ENCODE results near the gene F10.

Gene F10

DNA sequence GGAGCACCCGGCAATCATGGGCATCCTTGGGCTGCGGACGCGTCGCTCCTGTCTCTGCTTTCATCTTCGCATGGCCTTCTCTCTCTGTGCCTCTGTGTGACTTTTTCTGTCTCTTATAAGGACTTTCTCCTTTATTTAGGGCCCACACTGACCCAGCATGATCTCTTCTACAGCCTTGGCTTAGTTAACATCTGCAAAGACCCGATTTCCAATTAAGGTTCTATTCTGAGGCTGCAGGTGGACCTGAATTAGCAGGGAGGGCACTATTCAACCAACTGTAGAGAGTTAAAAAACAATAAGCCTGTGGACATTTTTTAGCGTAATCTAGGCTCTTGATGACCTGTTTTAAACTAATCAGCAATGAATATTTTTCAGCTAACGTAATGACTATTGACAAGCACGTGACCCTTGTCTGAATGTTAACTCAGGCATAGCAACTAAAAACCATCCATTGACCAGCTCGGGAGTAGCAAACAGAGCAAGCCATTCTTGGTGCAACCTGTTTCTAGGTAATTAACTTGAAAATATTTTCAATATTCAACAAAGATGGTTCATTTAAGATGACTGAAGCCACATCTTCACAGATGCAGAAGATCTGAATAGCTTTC lies 15.2 kb downstream of the F10 start:
- ChIA-PET CTCF (no interaction called here), POLR2A (no interaction called here)
- TF ChIP-seq LEF1 (IDR thresholded peaks at IDR 0.05; ENCODE audit: borderline replicate concordance) (no peak), BHLHE40 (IDR thresholded peaks at IDR 0.05; ENCODE audit: borderline replicate concordance) (no peak), L3MBTL2 (conservative IDR thresholded peaks at IDR 0.05) (no peak), HDGF (IDR thresholded peaks at IDR 0.05; ENCODE audit: borderline replicate concordance) (no peak), CTBP1 (IDR thresholded peaks at IDR 0.05; ENCODE audit: borderline replicate concordance) (no peak), ELF4 (IDR thresholded peaks at IDR 0.05) (no peak), ZNF384 (IDR thresholded peaks at IDR 0.05) (no peak), NFRKB (IDR thresholded peaks at IDR 0.05) (no peak), FOXA1 (IDR thresholded peaks at IDR 0.05) (no peak), SP1 (IDR thresholded peaks at IDR 0.05) (no peak)
- TF ChIP-seq, protein P1, sequence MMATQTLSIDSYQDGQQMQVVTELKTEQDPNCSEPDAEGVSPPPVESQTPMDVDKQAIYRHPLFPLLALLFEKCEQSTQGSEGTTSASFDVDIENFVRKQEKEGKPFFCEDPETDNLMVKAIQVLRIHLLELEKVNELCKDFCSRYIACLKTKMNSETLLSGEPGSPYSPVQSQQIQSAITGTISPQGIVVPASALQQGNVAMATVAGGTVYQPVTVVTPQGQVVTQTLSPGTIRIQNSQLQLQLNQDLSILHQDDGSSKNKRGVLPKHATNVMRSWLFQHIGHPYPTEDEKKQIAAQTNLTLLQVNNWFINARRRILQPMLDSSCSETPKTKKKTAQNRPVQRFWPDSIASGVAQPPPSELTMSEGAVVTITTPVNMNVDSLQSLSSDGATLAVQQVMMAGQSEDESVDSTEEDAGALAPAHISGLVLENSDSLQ (IDR thresholded peaks at IDR 0.05), result no peak
- no peak for DNase-seq (ENCODE audit: extremely low spot score)

DNA sequence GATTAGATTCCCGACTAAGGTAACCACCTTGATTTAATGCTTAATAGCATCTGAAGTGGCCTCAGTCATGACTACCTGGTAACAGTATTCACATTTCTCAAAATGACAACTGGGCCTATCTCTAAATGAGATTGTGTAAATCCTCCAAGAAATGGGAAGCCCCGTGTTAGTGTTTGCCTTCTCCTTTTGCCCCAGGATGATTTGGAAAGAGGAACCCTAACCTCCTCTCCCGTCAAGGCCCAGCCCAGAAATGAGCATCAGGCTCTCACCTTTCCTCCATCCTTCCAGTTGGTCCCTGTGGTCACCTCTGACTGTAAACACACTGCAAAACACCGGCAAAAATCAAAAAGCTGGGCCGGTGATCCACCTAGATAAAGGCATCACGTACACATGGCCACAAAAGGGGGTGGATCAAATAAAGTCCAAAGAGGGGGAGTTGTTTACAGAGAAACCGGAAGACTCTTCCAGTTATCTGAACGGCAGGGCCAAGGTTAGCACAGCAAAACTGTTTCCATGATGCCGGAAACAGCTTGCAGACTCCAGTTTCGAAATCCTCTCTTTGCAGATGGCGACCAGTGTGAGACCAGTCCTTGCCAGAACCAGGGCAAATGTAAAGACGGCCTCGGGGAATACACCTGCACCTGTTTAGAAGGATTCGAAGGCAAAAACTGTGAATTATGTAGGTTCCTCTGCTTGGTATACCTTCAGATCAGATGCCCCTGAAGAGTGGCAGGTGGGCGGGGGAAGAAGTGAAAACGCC lies 16.4 kb downstream of the F10 start:
- TF ChIP-seq NFRKB (IDR thresholded peaks at IDR 0.05) (no peak), L3MBTL2 (conservative IDR thresholded peaks at IDR 0.05) (no peak), LEF1 (IDR thresholded peaks at IDR 0.05; ENCODE audit: borderline replicate concordance) (no peak), CTBP1 (IDR thresholded peaks at IDR 0.05; ENCODE audit: borderline replicate concordance) (no peak)
- TF ChIP-seq, protein P1 (IDR thresholded peaks at IDR 0.05), result no peak
- ChIA-PET CTCF (no interaction called here), POLR2A (no interaction called here)
- DNase-seq (ENCODE audit: extremely low spot score), result no peak

DNA sequence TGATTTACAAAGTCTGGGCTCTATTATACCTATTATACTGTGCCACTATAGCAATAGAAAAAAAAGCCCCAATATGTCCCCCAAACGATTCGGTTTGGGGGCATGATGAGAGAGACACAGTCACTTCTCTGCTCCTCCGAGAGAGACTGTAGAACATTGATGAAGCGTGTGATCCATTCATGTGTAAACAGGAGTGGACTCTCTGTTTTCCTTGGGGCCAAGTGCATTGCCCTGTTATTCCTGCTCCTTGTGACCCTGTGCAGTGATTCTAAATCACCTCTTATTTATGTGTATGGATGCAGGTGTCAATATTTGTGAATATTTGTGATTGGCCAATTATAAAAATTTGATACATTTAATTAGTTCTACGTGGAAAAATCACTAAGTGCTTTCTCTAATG lies 17.0 kb downstream of the F10 start:
- POLR2A ChIA-PET, result no interaction called here
- CTCF ChIA-PET, result no interaction called here
- TF ChIP-seq L3MBTL2 (conservative IDR thresholded peaks at IDR 0.05), result no peak
- no peak for TF ChIP-seq FOXK2 (IDR thresholded peaks at IDR 0.05)
- no peak for TF ChIP-seq FOXM1 (IDR thresholded peaks at IDR 0.05; ENCODE audit: borderline replicate concordance)
- no peak for DNase-seq (ENCODE audit: extremely low spot score)

DNA sequence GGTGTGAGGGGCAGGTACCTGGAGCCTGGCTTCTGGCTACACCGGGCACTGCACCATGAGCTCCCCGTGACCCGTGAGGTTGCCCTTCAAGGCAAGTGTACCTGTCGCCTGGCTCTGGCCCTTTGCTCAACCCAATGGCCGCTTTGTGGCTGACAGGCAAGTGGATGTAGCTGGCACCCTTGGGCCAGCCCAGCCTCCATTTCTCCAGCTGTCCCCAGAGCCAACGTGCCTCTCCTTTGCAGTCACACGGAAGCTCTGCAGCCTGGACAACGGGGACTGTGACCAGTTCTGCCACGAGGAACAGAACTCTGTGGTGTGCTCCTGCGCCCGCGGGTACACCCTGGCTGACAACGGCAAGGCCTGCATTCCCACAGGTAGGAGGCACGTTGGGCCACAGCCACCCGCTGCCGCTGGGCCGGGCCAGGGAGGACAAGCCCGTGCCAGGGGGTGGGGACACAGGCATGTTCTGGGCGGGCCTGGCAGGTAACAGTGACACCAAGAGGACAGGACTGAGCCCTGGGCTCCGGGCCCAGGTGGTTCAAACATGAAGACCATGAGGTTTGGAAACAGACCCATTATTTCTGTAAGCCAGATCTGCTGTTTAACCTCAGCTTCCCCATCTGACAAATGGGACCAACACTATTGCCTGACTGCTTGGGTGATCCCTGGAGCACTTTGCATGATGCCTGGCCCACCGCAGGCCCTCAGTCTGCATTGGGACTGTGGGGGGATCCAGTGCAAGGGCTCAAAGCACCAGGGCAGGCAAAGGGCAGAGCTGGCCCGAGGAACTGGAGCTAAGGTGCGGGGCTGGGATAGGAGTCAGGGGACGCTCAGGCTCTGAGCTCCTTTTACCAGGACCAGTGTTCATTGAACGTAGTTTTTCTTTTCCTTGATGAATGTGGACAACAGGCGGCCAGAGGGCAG lies 18.3 kb downstream of the F10 start:
- DNase-seq (ENCODE audit: extremely low spot score), result no peak
- CTCF ChIA-PET, result no interaction called here
- POLR2A ChIA-PET, result no interaction called here
- TF ChIP-seq ARNT (IDR thresholded peaks at IDR 0.05), result no peak
- TF ChIP-seq FOXA1 (IDR thresholded peaks at IDR 0.05), result no peak
- no peak for TF ChIP-seq TARDBP (IDR thresholded peaks at IDR 0.05)
- TF ChIP-seq ZNF384 (IDR thresholded peaks at IDR 0.05), result no peak
- TF ChIP-seq, protein P1 (IDR thresholded peaks at IDR 0.05), result no peak
- no peak for TF ChIP-seq SUZ12 (IDR thresholded peaks at IDR 0.05)
- no peak for TF ChIP-seq NFRKB (IDR thresholded peaks at IDR 0.05)
- no peak for TF ChIP-seq FOXK2 (IDR thresholded peaks at IDR 0.05)
- TF ChIP-seq CTBP1 (IDR thresholded peaks at IDR 0.05; ENCODE audit: borderline replicate concordance), result no peak
- no peak for TF ChIP-seq L3MBTL2 (conservative IDR thresholded peaks at IDR 0.05)
- TF ChIP-seq ELF4 (IDR thresholded peaks at IDR 0.05), result no peak
- TF ChIP-seq HDGF (IDR thresholded peaks at IDR 0.05; ENCODE audit: borderline replicate concordance), result no peak
- no peak for TF ChIP-seq FOXM1 (IDR thresholded peaks at IDR 0.05; ENCODE audit: borderline replicate concordance)
- no peak for TF ChIP-seq LEF1 (IDR thresholded peaks at IDR 0.05; ENCODE audit: borderline replicate concordance)
- TF ChIP-seq BHLHE40 (IDR thresholded peaks at IDR 0.05; ENCODE audit: borderline replicate concordance), result no peak
- no peak for TF ChIP-seq SP1 (IDR thresholded peaks at IDR 0.05)

DNA sequence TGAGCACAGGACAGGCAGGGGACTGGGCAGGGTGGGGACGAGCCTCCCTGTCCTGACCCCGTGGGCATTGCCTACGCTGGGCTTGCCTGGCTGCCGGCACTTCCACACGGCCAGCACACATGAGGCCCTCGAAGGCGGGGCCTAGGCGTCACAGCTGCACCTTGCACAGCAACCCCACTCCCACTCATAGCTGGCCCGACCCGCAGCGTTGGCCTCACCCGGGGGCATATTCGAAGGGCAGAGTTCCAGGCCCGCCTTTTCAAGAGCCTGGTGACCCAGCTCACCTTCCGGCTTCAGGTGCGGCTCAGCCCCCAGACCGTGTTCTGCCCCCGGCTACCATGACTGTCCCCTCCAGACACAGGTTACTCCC lies 19.0 kb downstream of the F10 start:
- no peak for TF ChIP-seq ARNT (IDR thresholded peaks at IDR 0.05)
- no peak for TF ChIP-seq NFRKB (IDR thresholded peaks at IDR 0.05)
- TF ChIP-seq L3MBTL2 (conservative IDR thresholded peaks at IDR 0.05), result no peak
- TF ChIP-seq SP1 (IDR thresholded peaks at IDR 0.05), result no peak
- TF ChIP-seq FOXA1 (IDR thresholded peaks at IDR 0.05), result no peak
- no peak for TF ChIP-seq SUZ12 (IDR thresholded peaks at IDR 0.05)
- TF ChIP-seq CTBP1 (IDR thresholded peaks at IDR 0.05; ENCODE audit: borderline replicate concordance), result no peak
- POLR2A ChIA-PET, result no interaction called here
- no peak for DNase-seq (ENCODE audit: extremely low spot score)
- CTCF ChIA-PET, result no interaction called here

DNA sequence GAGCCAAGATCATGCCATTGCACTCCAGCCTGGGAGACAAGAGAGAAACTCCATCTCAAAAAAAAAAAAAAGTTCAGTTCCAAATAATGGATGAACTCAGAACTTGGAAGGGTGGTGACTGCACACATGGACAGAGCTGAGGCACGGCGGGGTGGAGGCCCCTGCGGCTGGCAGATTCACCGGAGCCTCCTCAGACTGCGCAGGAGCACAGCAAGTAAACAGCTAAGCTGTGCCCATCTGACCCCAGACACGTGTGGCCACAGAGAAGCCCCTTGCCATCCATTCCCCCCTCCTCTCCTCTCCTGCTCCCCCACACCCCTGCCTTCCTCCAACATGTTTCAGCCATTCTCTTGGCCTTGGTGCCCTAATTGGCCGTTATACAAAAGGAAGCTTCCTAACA lies 20.3 kb downstream of the F10 start:
- POLR2A ChIA-PET, result interaction anchor here (0.7 kb wide), 1 partner anchor 9 kb away, joined by 3 read pairs; no protein-coding TSS in a partner anchor
- CTCF ChIA-PET, result interaction anchor here (0.7 kb wide), 1 partner anchor 176 kb away, joined by 3 read pairs; no protein-coding TSS in a partner anchor
- TF ChIP-seq FOXA1 (IDR thresholded peaks at IDR 0.05) (no peak), FOXM1 (IDR thresholded peaks at IDR 0.05; ENCODE audit: borderline replicate concordance) (no peak), BHLHE40 (IDR thresholded peaks at IDR 0.05; ENCODE audit: borderline replicate concordance) (no peak), FOXK2 (IDR thresholded peaks at IDR 0.05) (no peak), LEF1 (IDR thresholded peaks at IDR 0.05; ENCODE audit: borderline replicate concordance) (no peak), TARDBP (IDR thresholded peaks at IDR 0.05) (no peak), ZNF384 (IDR thresholded peaks at IDR 0.05) (no peak), SUZ12 (IDR thresholded peaks at IDR 0.05) (no peak), HDGF (IDR thresholded peaks at IDR 0.05; ENCODE audit: borderline replicate concordance) (no peak), L3MBTL2 (conservative IDR thresholded peaks at IDR 0.05) (no peak), ARNT (IDR thresholded peaks at IDR 0.05) (no peak), ELF4 (IDR thresholded peaks at IDR 0.05) (no peak), NFRKB (IDR thresholded peaks at IDR 0.05) (no peak), SP1 (IDR thresholded peaks at IDR 0.05) (no peak), CTBP1 (IDR thresholded peaks at IDR 0.05; ENCODE audit: borderline replicate concordance) (no peak)
- TF ChIP-seq, protein P1 (IDR thresholded peaks at IDR 0.05), result no peak
- no peak for DNase-seq (ENCODE audit: extremely low spot score)

Measured in HEK293T (cell line).